Esophagus squamous epithelium (tissue), 5 donors: ENCODE results near the gene SPTBN2. TPM values are rescaled to one million over a fixed set of nuclear protein-coding genes. Genes with fewer than 3 reads are reported as not detected.

Experiments used
- DNase-seq: peaks from one replicate; lab custom pipeline; 2025; lab: John Stamatoyannopoulos, UW
- H3K27ac ChIP-seq, 4 donors: fragments of 200-600 bp; sonication (generic); one replicate each; pipeline ENCODE4 v1.5.1; 2016 to 2019; ENCODE audit warnings: mild to moderate bottlenecking in 1 of 4
- H3K27me3 ChIP-seq, 4 donors: fragments of 200-600 bp; sonication (generic); 1 replicate in 3 of 4; 2 replicates in 1 of 4; pipeline versions ENCODE4 v1.5.1 to v1.6.0; 2017 to 2021; ENCODE audit warnings: antibody characterized with exemption in 1 of 4
- H3K36me3 ChIP-seq, 3 donors: fragments of 200-600 bp; sonication (generic); one replicate each; pipeline ENCODE4 v1.5.1; 2016 to 2019
- H3K4me1 ChIP-seq, 3 donors: fragments of 200-600 bp; sonication (generic); one replicate each; pipeline ENCODE4 v1.5.1; 2017 to 2019
- H3K4me3 ChIP-seq, 4 donors: fragments of 200-600 bp; sonication (generic); 1 replicate in 3 of 4; 2 replicates in 1 of 4; pipeline ENCODE4 v1.5.1; 2016 to 2019; ENCODE audit warnings: mild to moderate bottlenecking in 2 of 4, moderate library complexity in 1 of 4
- H3K9me3 ChIP-seq, 3 donors: fragments of 200-600 bp; sonication (generic); one replicate each; pipeline ENCODE4 v1.5.1; 2016 to 2019
- POLR2A ChIP-seq, 4 donors: fragments of 450-650 bp; IDR thresholded peaks; one replicate each; pipeline ENCODE4 v1.6.1; 2017; ENCODE audit warnings: antibody characterized with exemption in 4 of 4, mild to moderate bottlenecking in 4 of 4, moderate library complexity in 3 of 4
- WGBS, 2 donors: methylation state at CpG; one replicate each; pipeline ENCODE4 v1.1.5; 2018; 5-methylcytosine and 5-hydroxymethylcytosine counted together
- intact Hi-C: fragments of 100-400 bp; cut with DNase I; formaldehyde crosslinking; loops from one replicate; pipeline ENCODE4 v1.15.0; 2022
- total RNA-seq, 4 donors: library from RNA; depleted of rRNA; stranded (reverse); fragments of >200 nt; gene quantifications; one replicate each; pipeline ENCODE4 v1.1.0, GENCODE V29; 2016
- TF ChIP-seq, protein P1 (sequence below), 6 experiments: fragments of 450-650 bp in 4 of 6; fragments of 200-600 bp in 2 of 6; sonication (generic) in 2 of 6; IDR thresholded peaks; one replicate each; pipeline ENCODE4 v1.5.1; 2016 to 2019; ENCODE audit warnings: antibody characterized with exemption in 6 of 6, mild to moderate bottlenecking in 4 of 6, moderate library complexity in 4 of 6
- donor health status: DM: yes; HTN: yes; CAD: no.

The SPTBN2 gene
- total RNA-seq, 4 donors from 2014 or later = 101 to 368 (median 128) TPM

DNA sequence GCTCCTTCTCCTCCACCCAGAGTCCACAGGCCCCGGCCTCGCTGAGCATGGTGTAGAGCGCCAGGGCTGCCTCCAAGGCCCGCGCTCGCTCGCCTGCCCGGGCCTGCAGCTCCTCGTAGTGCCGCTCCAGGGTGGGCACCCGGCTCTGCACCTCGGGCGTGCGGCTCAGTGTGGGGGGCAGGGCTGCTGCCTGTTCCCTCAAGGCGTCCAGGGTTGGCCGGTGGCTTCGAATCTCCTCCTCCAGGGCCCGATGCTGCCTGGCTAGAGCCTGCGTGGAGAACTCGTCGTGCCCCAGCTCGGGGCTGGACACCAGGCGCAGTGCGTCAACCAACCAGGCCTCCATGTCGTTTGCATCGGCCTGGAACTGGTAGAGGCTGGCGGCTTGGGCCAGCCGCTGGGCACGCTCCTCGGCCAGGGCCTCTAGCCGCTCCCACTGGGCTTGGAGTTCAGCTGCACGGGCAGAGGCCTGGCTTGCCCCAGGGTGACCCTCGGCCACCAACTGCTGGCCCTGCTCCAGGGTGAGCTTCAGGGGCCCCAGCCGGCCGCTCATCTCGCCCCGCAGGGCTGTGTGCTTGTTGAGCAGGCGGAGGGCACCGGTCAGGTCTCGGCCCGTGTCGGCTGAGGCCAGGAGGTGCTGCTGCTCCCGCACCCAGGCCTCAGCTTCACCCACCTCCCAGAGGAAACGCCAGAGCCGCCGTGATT is 24.2 kb downstream of the SPTBN2 start:
- intact Hi-C loops = no loop called here
- no peak for TF ChIP-seq POLR2A (IDR thresholded peaks at IDR 0.05)
- TF ChIP-seq, protein P1, sequence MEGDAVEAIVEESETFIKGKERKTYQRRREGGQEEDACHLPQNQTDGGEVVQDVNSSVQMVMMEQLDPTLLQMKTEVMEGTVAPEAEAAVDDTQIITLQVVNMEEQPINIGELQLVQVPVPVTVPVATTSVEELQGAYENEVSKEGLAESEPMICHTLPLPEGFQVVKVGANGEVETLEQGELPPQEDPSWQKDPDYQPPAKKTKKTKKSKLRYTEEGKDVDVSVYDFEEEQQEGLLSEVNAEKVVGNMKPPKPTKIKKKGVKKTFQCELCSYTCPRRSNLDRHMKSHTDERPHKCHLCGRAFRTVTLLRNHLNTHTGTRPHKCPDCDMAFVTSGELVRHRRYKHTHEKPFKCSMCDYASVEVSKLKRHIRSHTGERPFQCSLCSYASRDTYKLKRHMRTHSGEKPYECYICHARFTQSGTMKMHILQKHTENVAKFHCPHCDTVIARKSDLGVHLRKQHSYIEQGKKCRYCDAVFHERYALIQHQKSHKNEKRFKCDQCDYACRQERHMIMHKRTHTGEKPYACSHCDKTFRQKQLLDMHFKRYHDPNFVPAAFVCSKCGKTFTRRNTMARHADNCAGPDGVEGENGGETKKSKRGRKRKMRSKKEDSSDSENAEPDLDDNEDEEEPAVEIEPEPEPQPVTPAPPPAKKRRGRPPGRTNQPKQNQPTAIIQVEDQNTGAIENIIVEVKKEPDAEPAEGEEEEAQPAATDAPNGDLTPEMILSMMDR (IDR thresholded peaks at IDR 0.05) = no peak
- no peak for DNase-seq

DNA sequence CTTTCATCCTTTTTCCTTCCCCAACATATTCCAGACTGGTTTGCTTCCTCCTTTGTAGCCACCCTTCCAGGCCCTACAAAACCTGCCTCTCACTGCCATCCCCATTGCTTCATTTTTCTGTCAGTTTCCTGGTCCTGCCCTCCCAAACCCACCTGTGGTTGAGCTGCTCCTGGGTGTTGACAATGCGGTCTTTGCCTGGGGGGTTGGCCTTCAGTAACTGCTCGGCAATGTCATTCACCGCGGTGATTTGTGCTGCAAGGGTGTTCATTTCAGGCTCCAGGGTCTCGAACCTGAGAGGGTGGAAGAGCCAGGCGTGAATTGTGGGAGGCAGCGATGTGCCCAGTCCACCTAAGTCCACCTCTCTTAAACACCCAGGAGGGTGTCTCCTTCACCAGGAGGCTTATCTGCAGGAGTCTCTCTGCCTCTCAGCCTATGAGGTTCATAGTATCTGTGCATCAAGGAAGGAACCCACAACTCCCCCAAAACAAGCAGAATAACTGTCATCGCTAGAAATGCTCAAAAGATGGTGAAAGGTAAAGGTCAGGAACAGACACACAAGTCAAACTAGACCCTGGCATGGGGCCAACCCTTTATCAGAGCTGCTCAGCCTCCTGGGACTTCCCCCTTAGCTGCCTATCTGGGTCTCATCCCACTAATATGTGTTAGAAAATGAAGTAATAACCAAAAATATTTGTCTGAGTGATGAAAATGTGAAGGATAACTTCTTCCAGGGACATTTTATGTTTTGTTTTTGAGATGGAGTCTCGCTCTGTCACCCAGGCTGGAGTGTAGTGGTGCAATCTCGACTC is 27.4 kb downstream of the SPTBN2 start:
- 83 to 89% methylated on average over 8 to 9 of the region's 10 CpGs for WGBS, 2 donors
- peaks cover 5 to 98% (median 12%) of the 10 kb centered on the region in 3 donors for H3K36me3 ChIP-seq
- no peak for TF ChIP-seq POLR2A (IDR thresholded peaks at IDR 0.05)
- TF ChIP-seq, protein P1 (IDR thresholded peaks at IDR 0.05) = no peak
- H3K4me3 ChIP-seq = no peak overlapping the region
- intact Hi-C loops = no loop called here
- no peak for DNase-seq
- H3K9me3 ChIP-seq = peaks cover 0 to 5% (median 0%) of the 10 kb centered on the region in 3 donors
- H3K27me3 ChIP-seq = no peaks in the 10 kb centered on the region
- H3K4me1 ChIP-seq = no peaks in the 10 kb centered on the region
- H3K27ac ChIP-seq = no peak overlapping the region

More for the DNA sequence above, 24.2 kb downstream of the SPTBN2 start:
- WGBS, 2 donors = 90 to 95% methylated on average over 7 of the region's 46 CpGs
- peaks cover 0 to 4% (median 0%) of the 10 kb centered on the region in 3 donors for H3K4me1 ChIP-seq
- no peak overlapping the region for H3K4me3 ChIP-seq
- no peak overlapping the region for H3K27ac ChIP-seq
- H3K27me3 ChIP-seq = no peaks in the 10 kb centered on the region
- no peaks in the 10 kb centered on the region for H3K9me3 ChIP-seq
- H3K36me3 ChIP-seq = peaks cover 5 to 98% (median 35%) of the 10 kb centered on the region in 3 donors

DNA sequence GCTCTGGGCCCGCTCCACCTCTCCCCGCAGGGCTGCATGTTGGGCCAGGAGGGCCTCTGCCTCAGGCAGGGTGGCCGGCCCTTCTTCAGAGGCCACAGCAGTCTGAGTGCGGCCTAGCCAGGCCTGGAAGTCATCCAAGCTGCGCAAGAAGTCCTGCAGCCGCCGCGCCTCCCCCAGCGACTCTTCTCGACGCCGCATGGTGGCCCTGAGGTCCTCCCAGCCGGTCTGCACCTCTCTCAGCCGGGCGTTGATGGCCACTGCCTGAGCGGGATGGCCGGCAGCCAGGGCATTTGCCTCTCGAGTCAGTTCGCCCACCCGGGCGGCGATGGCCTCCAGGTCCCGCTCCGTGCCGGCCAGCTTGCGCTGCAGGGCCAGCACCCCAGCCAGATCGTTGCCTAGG is 28.3 kb downstream of the SPTBN2 start:
- intact Hi-C loops = no loop called here
- H3K27me3 ChIP-seq = no peaks in the 10 kb centered on the region
- no peaks in the 10 kb centered on the region for H3K4me1 ChIP-seq
- H3K4me3 ChIP-seq = no peak overlapping the region
- peaks cover 0 to 5% (median 0%) of the 10 kb centered on the region in 3 donors for H3K9me3 ChIP-seq
- no peak for DNase-seq
- no peak overlapping the region for H3K27ac ChIP-seq
- 92 to 97% methylated on average over 15 to 21 of the region's 27 CpGs for WGBS, 2 donors
- TF ChIP-seq, protein P1 (IDR thresholded peaks at IDR 0.05) = no peak
- TF ChIP-seq POLR2A (IDR thresholded peaks at IDR 0.05) = no peak
- H3K36me3 ChIP-seq = peaks cover 5 to 98% (median 12%) of the 10 kb centered on the region in 3 donors

DNA sequence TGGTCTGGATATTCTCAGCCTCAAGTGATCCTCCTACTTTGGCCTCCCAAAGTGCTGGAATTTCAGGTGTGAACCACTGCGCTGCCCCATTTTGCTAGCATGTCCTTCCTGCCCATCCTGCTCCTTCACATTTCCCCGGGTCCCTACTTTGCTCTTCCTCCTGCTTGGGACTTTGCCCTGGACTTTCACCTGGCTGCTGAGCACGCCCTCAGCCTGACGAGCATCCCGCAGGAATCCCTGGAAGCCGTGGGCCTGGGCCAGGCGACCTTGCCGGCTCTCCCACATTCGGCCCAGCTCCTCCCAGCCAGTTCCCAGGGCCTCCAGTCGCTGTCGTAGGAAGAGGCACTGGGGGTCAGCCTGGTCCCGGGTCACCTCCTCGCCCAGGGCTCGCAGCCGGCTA is 28.7 kb downstream of the SPTBN2 start:
- Histone ChIP-seq H3K36me3 (peaks cover 5 to 98% (median 8%) of the 10 kb centered on the region in 3 donors), H3K27ac (no peak overlapping the region), H3K4me3 (no peak overlapping the region), H3K27me3 (no peaks in the 10 kb centered on the region), H3K9me3 (peaks cover 0 to 5% (median 0%) of the 10 kb centered on the region in 3 donors), H3K4me1 (no peaks in the 10 kb centered on the region)
- no peak for DNase-seq
- intact Hi-C loops = no loop called here
- TF ChIP-seq POLR2A (IDR thresholded peaks at IDR 0.05) = no peak
- TF ChIP-seq, protein P1 (IDR thresholded peaks at IDR 0.05) = no peak
- WGBS, 2 donors = 98 to 100% methylated on average over 2 to 11 of the region's 15 CpGs

DNA sequence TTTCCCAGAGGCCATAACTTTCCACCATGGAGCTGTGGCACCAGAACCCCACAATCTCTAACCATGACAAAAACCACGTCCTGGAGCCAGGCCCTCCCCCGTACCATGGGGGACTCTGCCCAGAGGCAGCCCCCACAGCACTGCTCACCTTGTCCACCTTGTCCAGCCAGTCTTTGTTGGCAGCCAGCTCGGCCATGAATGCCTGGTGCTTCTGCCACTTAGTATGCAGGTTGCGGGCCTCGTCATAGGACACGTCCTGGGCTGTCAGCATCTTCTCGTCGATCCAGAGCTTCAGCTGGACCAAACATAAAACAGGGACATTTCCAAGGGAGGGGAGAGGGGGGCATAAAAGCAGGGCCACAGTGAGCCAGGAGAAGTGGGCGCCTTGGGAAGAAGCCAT is 30.5 kb downstream of the SPTBN2 start:
- Histone ChIP-seq H3K36me3 (peaks cover 5 to 93% (median 7%) of the 10 kb centered on the region in 3 donors), H3K27me3 (no peaks in the 10 kb centered on the region), H3K4me3 (no peak overlapping the region), H3K9me3 (peaks cover 0 to 5% (median 0%) of the 10 kb centered on the region in 3 donors), H3K4me1 (peaks cover 0 to 5% (median 3%) of the 10 kb centered on the region in 3 donors), H3K27ac (no peak overlapping the region)
- TF ChIP-seq POLR2A (IDR thresholded peaks at IDR 0.05) = no peak
- TF ChIP-seq, protein P1 (IDR thresholded peaks at IDR 0.05) = no peak
- no peak for DNase-seq
- 89 to 100% methylated on average over 2 to 3 of the region's 9 CpGs for WGBS, 2 donors
- intact Hi-C loops = no loop called here
